GM19467 (cell line): ENCODE measurements around the gene DGAT2.
"Not testable (repeated sequence)": the region's sequence is repeated elsewhere in the genome, so short reads cannot be mapped to it uniquely, and the experiment has no call there.

Experiments
- ATAC-seq: cut with Tn5 transposase; IDR thresholded peaks from one replicate; pipeline ENCODE4 v1.9.1; 2021; ENCODE audit warnings: mild to moderate bottlenecking, moderate library complexity; ENCODE audit not compliant: unreplicated experiment

Gene DGAT2

GRCh38 chr11:75768112-75768908 is at the start of gene DGAT2:
TSS of gene DGAT2 (plus strand) at chr11:75768778. CDS start at chr11:75768992, 214 bp downstream.
- peak; percentile 62 for ATAC-seq

GRCh38 chr11:75719340-75720239 is 49.0 kb upstream of the DGAT2 start:
- ATAC-seq = no peak

- ATAC-seq = no peak
Observed at GRCh38 chr11:75720639-75721038, 47.9 kb upstream of the DGAT2 start.

GRCh38 chr11:75721852-75722668 is 46.5 kb upstream of the DGAT2 start:
- ATAC-seq = no peak

- ATAC-seq = no peak
Observed at GRCh38 chr11:75722669-75723042, 45.9 kb upstream of the DGAT2 start.

GRCh38 chr11:75725547-75726320 is 42.8 kb upstream of the DGAT2 start:
- ATAC-seq = no peak

GRCh38 chr11:75728992-75729391 is 39.6 kb upstream of the DGAT2 start:
- no peak for ATAC-seq

GRCh38 chr11:75731095-75731494 is 37.5 kb upstream of the DGAT2 start:
- no peak for ATAC-seq

- no peak for ATAC-seq
Observed at GRCh38 chr11:75733071-75733430, 35.5 kb upstream of the DGAT2 start.

GRCh38 chr11:75733431-75734107 is 35.0 kb upstream of the DGAT2 start:
- ATAC-seq = no peak

GRCh38 chr11:75734491-75735180 is 33.9 kb upstream of the DGAT2 start:
- no peak for ATAC-seq

- no peak for ATAC-seq
Observed at GRCh38 chr11:75735181-75735845, 33.3 kb upstream of the DGAT2 start.

- no peak for ATAC-seq
Observed at GRCh38 chr11:75737314-75737713, 31.3 kb upstream of the DGAT2 start.

GRCh38 chr11:75740681-75741080 is 27.9 kb upstream of the DGAT2 start:
- ATAC-seq = no peak

- not testable (repeated sequence) for ATAC-seq
Observed at GRCh38 chr11:75743159-75743558, 25.4 kb upstream of the DGAT2 start.

- ATAC-seq = no peak
Observed at GRCh38 chr11:75743711-75744563, 24.6 kb upstream of the DGAT2 start.

GRCh38 chr11:75745807-75746206 is 22.8 kb upstream of the DGAT2 start:
- ATAC-seq = no peak
